ENCODE results near the gene COMMD1.
"Not testable (repeated sequence)": the region's sequence is repeated elsewhere in the genome, so short reads cannot be mapped to it uniquely, and the experiment has no call there.

Gene COMMD1

GRCh38 chr2:62141142-62141740, 235.8 kb downstream of the COMMD1 start:
- Mint-ChIP-seq H3K9me3 (no peaks in the 10 kb centered on the region), H3K4me3 (no peak overlapping the region), H3K27me3 (no peaks in the 10 kb centered on the region), H3K27ac (no peak overlapping the region), H3K36me3 (ENCODE audit: insufficient read depth) (peaks cover 6% of the 10 kb centered on the region), H3K4me1 (ENCODE audit: low read depth in 2 of 2) (peaks cover 2 to 8% of the 10 kb centered on the region in 2 donors)
- DNase-seq (no peak), ATAC-seq (replicated peaks) (no peak)

- H3K36me3 Mint-ChIP-seq (ENCODE audit: insufficient read depth), result peaks cover 2% of the 10 kb centered on the region
- no peaks in the 10 kb centered on the region for H3K27me3 Mint-ChIP-seq
- H3K4me1 Mint-ChIP-seq (ENCODE audit: low read depth in 2 of 2), result peaks cover 5 to 8% of the 10 kb centered on the region in 2 donors
- H3K27ac Mint-ChIP-seq, result no peak overlapping the region
- DNase-seq, result no peak
- no peak for ATAC-seq (replicated peaks)
- no peak overlapping the region for H3K4me3 Mint-ChIP-seq
- H3K9me3 Mint-ChIP-seq, result no peaks in the 10 kb centered on the region
These were observed 236.6 kb downstream of the COMMD1 start for GRCh38 chr2:62142054-62142453.

- H3K36me3 Mint-ChIP-seq (ENCODE audit: insufficient read depth), result no peaks in the 10 kb centered on the region
- ATAC-seq (replicated peaks), result no peak
- H3K27ac Mint-ChIP-seq, result no peak overlapping the region
- H3K27me3 Mint-ChIP-seq, result no peaks in the 10 kb centered on the region
- peaks cover 5 to 8% of the 10 kb centered on the region in 2 donors for H3K4me1 Mint-ChIP-seq (ENCODE audit: low read depth in 2 of 2)
- no peaks in the 10 kb centered on the region for H3K9me3 Mint-ChIP-seq
- DNase-seq, result no peak
- H3K4me3 Mint-ChIP-seq, result no peak overlapping the region
These were observed 238.2 kb downstream of the COMMD1 start for GRCh38 chr2:62143696-62144095.

- ATAC-seq (replicated peaks) (no peak), DNase-seq (no peak)
- no peak overlapping the region for H3K4me3 Mint-ChIP-seq
- no peaks in the 10 kb centered on the region for H3K36me3 Mint-ChIP-seq (ENCODE audit: insufficient read depth)
- H3K4me1 Mint-ChIP-seq (ENCODE audit: low read depth in 2 of 2), result peaks cover 5 to 8% of the 10 kb centered on the region in 2 donors
- H3K9me3 Mint-ChIP-seq, result no peaks in the 10 kb centered on the region
- peak overlapping the region in 1 of 2 donors; percentile 67 for H3K27ac Mint-ChIP-seq
- H3K27me3 Mint-ChIP-seq, result no peaks in the 10 kb centered on the region
These were observed 239.4 kb downstream of the COMMD1 start for GRCh38 chr2:62144689-62145477.

GRCh38 chr2:62145478-62146100, 240.1 kb downstream of the COMMD1 start:
- H3K9me3 Mint-ChIP-seq, result no peaks in the 10 kb centered on the region
- no peaks in the 10 kb centered on the region for H3K27me3 Mint-ChIP-seq
- no peak overlapping the region for H3K4me3 Mint-ChIP-seq
- H3K36me3 Mint-ChIP-seq (ENCODE audit: insufficient read depth), result no peaks in the 10 kb centered on the region
- H3K27ac Mint-ChIP-seq, result peak overlapping the region in 1 of 2 donors; percentile 67
- H3K4me1 Mint-ChIP-seq (ENCODE audit: low read depth in 2 of 2), result peaks cover 5% of the 10 kb centered on the region in 2 donors
- ATAC-seq (replicated peaks) (no peak), DNase-seq (no peak)

- not testable (repeated sequence) for H3K27me3 Mint-ChIP-seq; H3K9me3 Mint-ChIP-seq; H3K4me3 Mint-ChIP-seq; ATAC-seq (replicated peaks); DNase-seq; H3K27ac Mint-ChIP-seq; H3K36me3 Mint-ChIP-seq (ENCODE audit: insufficient read depth); H3K4me1 Mint-ChIP-seq (ENCODE audit: low read depth in 2 of 2)
These were observed 241.3 kb downstream of the COMMD1 start for GRCh38 chr2:62146790-62147189.

GRCh38 chr2:62147610-62148301, 242.3 kb downstream of the COMMD1 start:
- DNase-seq, result no peak
- no peaks in the 10 kb centered on the region for H3K36me3 Mint-ChIP-seq (ENCODE audit: insufficient read depth)
- H3K27ac Mint-ChIP-seq, result no peak overlapping the region
- no peaks in the 10 kb centered on the region for H3K27me3 Mint-ChIP-seq
- H3K9me3 Mint-ChIP-seq, result no peaks in the 10 kb centered on the region
- peaks cover 5% of the 10 kb centered on the region in 2 donors for H3K4me1 Mint-ChIP-seq (ENCODE audit: low read depth in 2 of 2)
- H3K4me3 Mint-ChIP-seq, result no peak overlapping the region
- ATAC-seq (replicated peaks), result no peak

- H3K27me3 Mint-ChIP-seq, result no peaks in the 10 kb centered on the region
- no peak for ATAC-seq (replicated peaks)
- no peak for DNase-seq
- no peaks in the 10 kb centered on the region for H3K36me3 Mint-ChIP-seq (ENCODE audit: insufficient read depth)
- no peak overlapping the region for H3K4me3 Mint-ChIP-seq
- no peak overlapping the region for H3K27ac Mint-ChIP-seq
- peaks cover 5% of the 10 kb centered on the region in 2 donors for H3K4me1 Mint-ChIP-seq (ENCODE audit: low read depth in 2 of 2)
- H3K9me3 Mint-ChIP-seq, result no peaks in the 10 kb centered on the region
These were observed 244.2 kb downstream of the COMMD1 start for GRCh38 chr2:62149708-62150107.

GRCh38 chr2:62150597-62151305, 245.3 kb downstream of the COMMD1 start:
- H3K27me3 Mint-ChIP-seq, result no peaks in the 10 kb centered on the region
- H3K36me3 Mint-ChIP-seq (ENCODE audit: insufficient read depth), result no peaks in the 10 kb centered on the region
- no peak overlapping the region for H3K27ac Mint-ChIP-seq
- DNase-seq (no peak), ATAC-seq (replicated peaks) (no peak)
- H3K4me1 Mint-ChIP-seq (ENCODE audit: low read depth in 2 of 2), result peaks cover 0 to 3% of the 10 kb centered on the region in 2 donors
- H3K4me3 Mint-ChIP-seq, result no peak overlapping the region
- no peaks in the 10 kb centered on the region for H3K9me3 Mint-ChIP-seq

GRCh38 chr2:62151306-62151638, 245.8 kb downstream of the COMMD1 start:
- Mint-ChIP-seq H3K27ac (no peak overlapping the region), H3K4me3 (no peak overlapping the region), H3K27me3 (no peaks in the 10 kb centered on the region), H3K4me1 (ENCODE audit: low read depth in 2 of 2) (peaks cover 0 to 3% of the 10 kb centered on the region in 2 donors), H3K9me3 (no peaks in the 10 kb centered on the region), H3K36me3 (ENCODE audit: insufficient read depth) (no peaks in the 10 kb centered on the region)
- ATAC-seq (replicated peaks) (no peak), DNase-seq (no peak)

GRCh38 chr2:62152000-62152399, 246.5 kb downstream of the COMMD1 start:
- DNase-seq, result no peak
- Mint-ChIP-seq H3K27ac (no peak overlapping the region), H3K4me3 (no peak overlapping the region), H3K4me1 (ENCODE audit: low read depth in 2 of 2) (no peaks in the 10 kb centered on the region), H3K36me3 (ENCODE audit: insufficient read depth) (no peaks in the 10 kb centered on the region), H3K9me3 (no peaks in the 10 kb centered on the region), H3K27me3 (no peaks in the 10 kb centered on the region)
- no peak for ATAC-seq (replicated peaks)

GRCh38 chr2:62156861-62157496, 251.5 kb downstream of the COMMD1 start:
- Mint-ChIP-seq H3K36me3 (ENCODE audit: insufficient read depth) (no peaks in the 10 kb centered on the region), H3K4me3 (no peak overlapping the region), H3K27ac (no peak overlapping the region), H3K4me1 (ENCODE audit: low read depth in 2 of 2) (no peaks in the 10 kb centered on the region), H3K9me3 (no peaks in the 10 kb centered on the region), H3K27me3 (no peaks in the 10 kb centered on the region)
- DNase-seq, result no peak
- no peak for ATAC-seq (replicated peaks)

Data from effector memory CD8-positive, alpha-beta T cell (primary cell).